ENCODE results near the gene CD274. TPM values are rescaled to one million over a fixed set of nuclear protein-coding genes. Genes with fewer than 3 reads are reported as not detected.
"Not testable (repeated sequence)": the region's sequence is repeated elsewhere in the genome, so short reads cannot be mapped to it uniquely, and the experiment has no call there.

The CD274 gene
- total and polyA plus RNA-seq, 2 of the 8 experiments (the other 6 are each of a cell fraction or from before 2014, with no cell fraction given): 0.08 to 0.15 TPM

GRCh38 chr9:5464831-5465330 lies 14.5 kb downstream of the CD274 start:
- H3K79me2 ChIP-seq (ENCODE audit: control insufficient read depth in 1 of 2, insufficient read depth in 2 of 2, low read length in 2 of 2); POLR2A ChIA-PET (ENCODE audit: partially characterized antibody); H2BK15ac ChIP-seq (ENCODE audit: low read length); H3K9me3 ChIP-seq (ENCODE audit: insufficient read depth in 2 of 2, low read depth in 1 of 2, low read length in 1 of 2); FAIRE-seq; H3K56ac ChIP-seq (replicated peaks; ENCODE audit: insufficient read length, low read depth, low read length); H3K4me1 ChIP-seq (replicated peaks in 1 of 4; ENCODE audit: control insufficient read depth in 3 of 4, insufficient read depth in 4 of 4, low read length in 3 of 4); H2BK120ac ChIP-seq (replicated peaks; ENCODE audit: low read depth, low read length); H3K4me3 ChIP-seq (ENCODE audit: extremely low read depth in 1 of 4, insufficient read depth in 2 of 4, low read depth in 3 of 4, low read length in 4 of 4); H3K18ac ChIP-seq (ENCODE audit: extremely low read depth, low read length); H3K9ac ChIP-seq (replicated peaks in 1 of 4; ENCODE audit: extremely low read depth in 1 of 4, low read depth in 3 of 4, low read length in 3 of 4); H4K5ac ChIP-seq (ENCODE audit: insufficient read length, low read depth, low read length); H2AFZ ChIP-seq (ENCODE audit: low read length); H4K91ac ChIP-seq (replicated peaks; ENCODE audit: insufficient read length, low read length); H4K20me1 ChIP-seq (replicated peaks in 1 of 2; ENCODE audit: control insufficient read depth in 1 of 2, insufficient read depth in 2 of 2, low read length in 2 of 2); H3K27me3 ChIP-seq (replicated peaks in 1 of 4; ENCODE audit: control insufficient read depth in 3 of 4, extremely low read depth in 1 of 4, insufficient read depth in 3 of 4, low read length in 3 of 4); H3K4me2 ChIP-seq (ENCODE audit: insufficient read depth in 1 of 2, low read depth in 2 of 2, low read length in 2 of 2); H3K36me3 ChIP-seq (ENCODE audit: control insufficient read depth in 2 of 4, insufficient read depth in 4 of 4, low read length in 3 of 4); H2BK5ac ChIP-seq (ENCODE audit: low read depth, low read length); H3K27ac ChIP-seq (ENCODE audit: low read depth, low read length); H4K8ac ChIP-seq (ENCODE audit: extremely low read depth, insufficient read depth, low read length); H3K23ac ChIP-seq (ENCODE audit: insufficient read length); H3K4ac ChIP-seq (replicated peaks; ENCODE audit: insufficient read length, low read depth, low read length); DNase-seq (ENCODE audit: low read depth in 1 of 2, low spot score in 2 of 2); H3K14ac ChIP-seq (ENCODE audit: insufficient read length); H2BK20ac ChIP-seq (ENCODE audit: low read length); H2BK12ac ChIP-seq (ENCODE audit: low read depth, low read length); H2AK5ac ChIP-seq (ENCODE audit: low read depth, low read length); H3K23me2 ChIP-seq (ENCODE audit: low read depth, low read length); H3K79me1 ChIP-seq (ENCODE audit: low read depth, low read length): not testable (repeated sequence)
- CTCF ChIA-PET (ENCODE audit: partially characterized antibody): interaction anchor here (0.9 to 2.3 kb wide), 4 partner anchors 9 to 136 kb away, joined by 3 to 8 read pairs (median 5); partner anchors contain the start of gene CD274
- 93% methylated on average over 3 of the region's 4 CpGs; no CpG with 5 or more reads in 1 of the 2 experiments for WGBS, 2 experiments (ENCODE audit: extremely low coverage in 1 of 2, insufficient coverage in 1 of 2, insufficient read length in 1 of 2, insufficient replicate concordance in 2 of 2, low coverage in 1 of 2, low lambda C conversion rate in 2 of 2, missing lambda C conversion rate in 1 of 2)
